Iris pigment epithelial cell (primary cell): ENCODE measurements around the gene GRK5.
"Not testable (repeated sequence)": the region's sequence is repeated elsewhere in the genome, so short reads cannot be mapped to it uniquely, and the experiment has no call there.

Experiments used
- DNase-seq: peaks from one replicate; pipeline ENCODE4 v3.0.0-alpha.2; 2011; ENCODE audit warnings: low read depth

GRK5 gene

GRCh38 chr10:119222537-119222936, 15.2 kb downstream of the GRK5 start:
- no peak for DNase-seq

GRCh38 chr10:119222966-119223386, 15.6 kb downstream of the GRK5 start:
- no peak for DNase-seq

GRCh38 chr10:119225083-119225658, 17.8 kb downstream of the GRK5 start:
- DNase-seq, result no peak

GRCh38 chr10:119227825-119228224, 20.5 kb downstream of the GRK5 start:
- no peak for DNase-seq

- DNase-seq, result no peak
These were observed 24.3 kb downstream of the GRK5 start for GRCh38 chr10:119231654-119232053.

GRCh38 chr10:119232439-119232838, 25.1 kb downstream of the GRK5 start:
- DNase-seq, result not testable (repeated sequence)

GRCh38 chr10:119233123-119233820, 25.9 kb downstream of the GRK5 start:
- no peak for DNase-seq

- DNase-seq, result peak; percentile 77
These were observed 26.4 kb downstream of the GRK5 start for GRCh38 chr10:119233821-119234220.

- peak; percentile 79 for DNase-seq
These were observed 28.0 kb downstream of the GRK5 start for GRCh38 chr10:119235356-119235755.

GRCh38 chr10:119237722-119238436, 30.5 kb downstream of the GRK5 start:
- no peak for DNase-seq

GRCh38 chr10:119238577-119238976, 31.2 kb downstream of the GRK5 start:
- no peak for DNase-seq

- DNase-seq, result not testable (repeated sequence)
These were observed 31.6 kb downstream of the GRK5 start for GRCh38 chr10:119239015-119239414.

- not testable (repeated sequence) for DNase-seq
These were observed 32.3 kb downstream of the GRK5 start for GRCh38 chr10:119239630-119240029.

GRCh38 chr10:119241066-119241465, 33.7 kb downstream of the GRK5 start:
- no peak for DNase-seq

- DNase-seq, result no peak
These were observed 34.8 kb downstream of the GRK5 start for GRCh38 chr10:119242186-119242585.

- DNase-seq, result no peak
These were observed 36.1 kb downstream of the GRK5 start for GRCh38 chr10:119243488-119243887.

- DNase-seq, result no peak
These were observed 36.6 kb downstream of the GRK5 start for GRCh38 chr10:119243967-119244366.

GRCh38 chr10:119245272-119245671, 37.9 kb downstream of the GRK5 start:
- no peak for DNase-seq

GRCh38 chr10:119246862-119247549, 39.6 kb downstream of the GRK5 start:
- DNase-seq, result peak; percentile 97

- no peak for DNase-seq
These were observed 40.2 kb downstream of the GRK5 start for GRCh38 chr10:119247550-119247894.

GRCh38 chr10:119248184-119248583, 40.8 kb downstream of the GRK5 start:
- DNase-seq, result no peak

- DNase-seq, result no peak
These were observed 41.3 kb downstream of the GRK5 start for GRCh38 chr10:119248681-119249080.
